Measurements from ENCODE around the gene TMEM255A.

DNA sequence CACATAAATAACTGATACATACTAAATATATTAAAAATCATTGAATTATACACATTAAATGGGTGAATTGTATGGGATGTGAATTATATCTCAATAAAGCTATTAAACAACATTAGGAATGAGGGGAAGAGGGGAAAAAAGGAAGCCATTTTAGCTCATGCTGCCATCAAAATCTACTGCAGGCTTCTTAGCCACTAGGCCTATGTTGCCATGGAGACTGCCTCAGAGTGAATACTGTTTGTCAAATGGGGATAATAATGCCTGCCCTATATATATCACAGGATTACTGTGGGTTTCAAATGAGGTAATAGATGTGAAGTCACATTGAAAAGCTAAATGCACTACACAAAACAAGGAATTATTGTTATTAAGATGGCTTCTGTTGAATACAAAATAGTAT, 21.2 kb downstream of the TMEM255A start:
- no peak for TF ChIP-seq EZH2 (IDR thresholded peaks at IDR 0.05; ENCODE audit: borderline replicate concordance, insufficient read depth, low read depth, low read length, poor library complexity, severe bottlenecking)
- TF ChIP-seq, protein P1, sequence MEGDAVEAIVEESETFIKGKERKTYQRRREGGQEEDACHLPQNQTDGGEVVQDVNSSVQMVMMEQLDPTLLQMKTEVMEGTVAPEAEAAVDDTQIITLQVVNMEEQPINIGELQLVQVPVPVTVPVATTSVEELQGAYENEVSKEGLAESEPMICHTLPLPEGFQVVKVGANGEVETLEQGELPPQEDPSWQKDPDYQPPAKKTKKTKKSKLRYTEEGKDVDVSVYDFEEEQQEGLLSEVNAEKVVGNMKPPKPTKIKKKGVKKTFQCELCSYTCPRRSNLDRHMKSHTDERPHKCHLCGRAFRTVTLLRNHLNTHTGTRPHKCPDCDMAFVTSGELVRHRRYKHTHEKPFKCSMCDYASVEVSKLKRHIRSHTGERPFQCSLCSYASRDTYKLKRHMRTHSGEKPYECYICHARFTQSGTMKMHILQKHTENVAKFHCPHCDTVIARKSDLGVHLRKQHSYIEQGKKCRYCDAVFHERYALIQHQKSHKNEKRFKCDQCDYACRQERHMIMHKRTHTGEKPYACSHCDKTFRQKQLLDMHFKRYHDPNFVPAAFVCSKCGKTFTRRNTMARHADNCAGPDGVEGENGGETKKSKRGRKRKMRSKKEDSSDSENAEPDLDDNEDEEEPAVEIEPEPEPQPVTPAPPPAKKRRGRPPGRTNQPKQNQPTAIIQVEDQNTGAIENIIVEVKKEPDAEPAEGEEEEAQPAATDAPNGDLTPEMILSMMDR (IDR thresholded peaks at IDR 0.05): no peak
